Right lobe of liver (tissue), 4 donors: ENCODE measurements around the gene ADNP.

Experiments used
- CTCF ChIP-seq, 4 donors: fragments of 200-600 bp in 3 of 4; fragments of 450-650 bp in 1 of 4; IDR thresholded peaks; one replicate each; pipeline versions ENCODE4 v1.5.1 to v1.8.0; 2016 to 2022; ENCODE audit warnings: antibody characterized with exemption in 4 of 4, mild to moderate bottlenecking in 2 of 4
- POLR2A ChIP-seq: fragments of 450-650 bp; IDR thresholded peaks from one replicate; pipeline ENCODE4 v1.6.1; 2017; ENCODE audit warnings: antibody characterized with exemption, mild to moderate bottlenecking
- donor health status: DM: no; HTN: no; CAD: no.
- donor health status: DM: no; HTN: no; CAD: no.
- donor health status: DM: no; HTN: yes; CAD: no.

- TF ChIP-seq CTCF (IDR thresholded peaks at IDR 0.05) (no peak), POLR2A (no peak)
Measured at GRCh38 chr20:50867805-50868204, 63.4 kb downstream of the ADNP start.
